ENCODE data around the gene PAXX. TPM values are rescaled to one million over a fixed set of nuclear protein-coding genes. Genes with fewer than 3 reads are reported as not detected.

Gene PAXX
- total and polyA plus RNA-seq, 2 donors (not counting 1 experiment from before 2014, with no cell fraction given), result 74.8 to 167 TPM

DNA sequence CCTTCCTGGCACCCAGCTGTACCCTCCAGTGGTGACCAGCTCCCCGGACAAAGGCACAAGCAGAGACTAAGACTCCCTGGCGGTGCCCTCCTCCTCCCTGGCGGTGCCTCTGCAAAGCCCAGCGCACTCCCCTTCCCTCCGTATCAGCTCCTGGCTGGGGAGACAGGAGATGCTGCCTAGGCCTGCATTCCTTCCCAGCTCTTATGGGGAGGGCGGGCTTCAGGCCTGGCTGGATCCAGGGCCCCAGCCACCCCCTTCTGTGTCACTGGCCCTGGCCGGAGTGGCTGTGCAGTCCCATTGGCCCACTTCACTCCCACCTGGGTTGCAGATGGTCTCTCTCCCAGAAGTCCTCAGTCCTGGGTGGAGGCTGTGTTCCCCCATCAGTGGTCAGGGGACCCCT, 33.7 kb upstream of the PAXX start:
- DNase-seq (no peak), ATAC-seq (ENCODE audit: low read depth) (no peak)
- ChIA-PET CTCF (no interaction called here), POLR2A (no interaction called here)
- H3K79me2 ChIP-seq (ENCODE audit: control insufficient read depth, insufficient read depth, low read length), result no peaks in the 10 kb centered on the region
- H4K20me1 ChIP-seq (ENCODE audit: control insufficient read depth, insufficient read depth, low read length, poor library complexity, severe bottlenecking), result no peaks in the 10 kb centered on the region
- no peak overlapping the region for H3K4me2 ChIP-seq (replicated peaks; ENCODE audit: low read depth, low read length, poor library complexity, severe bottlenecking)
- no peak overlapping the region for H3K4me3 Mint-ChIP-seq
- H3K27me3 Mint-ChIP-seq, result no peaks in the 10 kb centered on the region
- TF ChIP-seq CTCF (IDR thresholded peaks at IDR 0.05), result no peak
- no peak overlapping the region for H2AFZ ChIP-seq (ENCODE audit: insufficient read depth, low read depth, low read length, poor library complexity, severe bottlenecking)
- H3K4me3 ChIP-seq (ENCODE audit: control extremely low read depth in 1 of 5, extremely low read depth in 1 of 5, insufficient read depth in 1 of 5, low read depth in 2 of 5, low read length in 4 of 5), result no peak overlapping the region
- peaks cover 0 to 6% (median under 1%) of the 10 kb centered on the region in 4 experiments for H3K27me3 ChIP-seq (replicated peaks in 1 of 4; ENCODE audit: control extremely low read depth in 1 of 4, control insufficient read depth in 3 of 4, insufficient read depth in 4 of 4, low read length in 3 of 4)
- no peaks in the 10 kb centered on the region for H3K4me1 ChIP-seq (ENCODE audit: control insufficient read depth in 2 of 2, insufficient read depth in 2 of 2, low read length in 2 of 2)
- H3K9me3 ChIP-seq (ENCODE audit: control extremely low read depth in 1 of 3, control insufficient read depth in 2 of 3, insufficient read depth in 1 of 3, low read length in 2 of 3), result peaks cover 0 to 2% (median 0%) of the 10 kb centered on the region in 3 donors
- no peak overlapping the region for H3K27ac Mint-ChIP-seq
- intact Hi-C loops (cut with micrococcal nuclease), result no loop called here
- 97% methylated on average over 7 of the region's 7 CpGs for WGBS (ENCODE audit: insufficient coverage)
- no peaks in the 10 kb centered on the region for H3K9me3 Mint-ChIP-seq (ENCODE audit: insufficient read depth)
- no peak overlapping the region for H3K9ac ChIP-seq (ENCODE audit: low read length)
- no peaks in the 10 kb centered on the region for H3K4me1 Mint-ChIP-seq
- H3K27ac ChIP-seq (ENCODE audit: low read length in 2 of 2), result no peak overlapping the region
- no peaks in the 10 kb centered on the region for H3K36me3 ChIP-seq (replicated peaks in 1 of 2; ENCODE audit: control extremely low read depth in 1 of 2, control insufficient read depth in 1 of 2, extremely low read depth in 1 of 2, insufficient read depth in 2 of 2, low read length in 1 of 2)

GRCh38 chr9:136958898-136959850, 33.0 kb upstream of the PAXX start:
- no peak for DNase-seq
- Histone ChIP-seq H4K20me1 (ENCODE audit: control insufficient read depth, insufficient read depth, low read length, poor library complexity, severe bottlenecking) (no peaks in the 10 kb centered on the region), H3K9me3 (ENCODE audit: control extremely low read depth in 1 of 3, control insufficient read depth in 2 of 3, insufficient read depth in 1 of 3, low read length in 2 of 3) (peaks cover 0 to 2% (median 0%) of the 10 kb centered on the region in 3 donors), H2AFZ (ENCODE audit: insufficient read depth, low read depth, low read length, poor library complexity, severe bottlenecking) (no peak overlapping the region), H3K79me2 (ENCODE audit: control insufficient read depth, insufficient read depth, low read length) (no peaks in the 10 kb centered on the region), H3K9ac (ENCODE audit: low read length) (no peak overlapping the region), H3K27ac (ENCODE audit: low read length in 2 of 2) (no peak overlapping the region), H3K4me1 (ENCODE audit: control insufficient read depth in 2 of 2, insufficient read depth in 2 of 2, low read length in 2 of 2) (no peaks in the 10 kb centered on the region), H3K4me2 (replicated peaks; ENCODE audit: low read depth, low read length, poor library complexity, severe bottlenecking) (no peak overlapping the region), H3K4me3 (ENCODE audit: control extremely low read depth in 1 of 5, extremely low read depth in 1 of 5, insufficient read depth in 1 of 5, low read depth in 2 of 5, low read length in 4 of 5) (no peak overlapping the region), H3K36me3 (replicated peaks in 1 of 2; ENCODE audit: control extremely low read depth in 1 of 2, control insufficient read depth in 1 of 2, extremely low read depth in 1 of 2, insufficient read depth in 2 of 2, low read length in 1 of 2) (no peaks in the 10 kb centered on the region), H3K27me3 (replicated peaks in 1 of 4; ENCODE audit: control extremely low read depth in 1 of 4, control insufficient read depth in 3 of 4, insufficient read depth in 4 of 4, low read length in 3 of 4) (peaks cover 0 to 6% (median under 1%) of the 10 kb centered on the region in 4 experiments)
- POLR2A ChIA-PET, result no interaction called here
- no peaks in the 10 kb centered on the region for H3K9me3 Mint-ChIP-seq (ENCODE audit: insufficient read depth)
- no peak overlapping the region for H3K27ac Mint-ChIP-seq
- H3K4me1 Mint-ChIP-seq, result no peaks in the 10 kb centered on the region
- H3K27me3 Mint-ChIP-seq, result no peaks in the 10 kb centered on the region
- no peak overlapping the region for H3K4me3 Mint-ChIP-seq
- CTCF ChIA-PET, result no interaction called here
- intact Hi-C loops (cut with micrococcal nuclease), result no loop called here
- 93% methylated on average over 25 of the region's 28 CpGs for WGBS (ENCODE audit: insufficient coverage)
- ATAC-seq (ENCODE audit: low read depth), result no peak
- TF ChIP-seq CTCF (IDR thresholded peaks at IDR 0.05) (no peak), EZH2 (IDR thresholded peaks at IDR 0.05; ENCODE audit: borderline replicate concordance, insufficient read depth, low read depth, low read length, poor library complexity, severe bottlenecking) (no peak)
